ENCODE measurements around the gene NDST4.

NDST4 gene

GRCh38 chr4:114807759-114808404, 305.5 kb downstream of the NDST4 start:
- in situ Hi-C loops (cut with HindIII; ENCODE audit: low sequenced_read_pairs): no loop called here

- in situ Hi-C loops (cut with HindIII; ENCODE audit: low sequenced_read_pairs): no loop called here
Observed at GRCh38 chr4:114807357-114807756, 306.1 kb downstream of the NDST4 start.

GRCh38 chr4:114791976-114792375, 321.4 kb downstream of the NDST4 start:
- in situ Hi-C loops (cut with HindIII; ENCODE audit: low sequenced_read_pairs): no loop called here

GRCh38 chr4:114785570-114785969, 327.9 kb downstream of the NDST4 start:
- in situ Hi-C loops (cut with HindIII; ENCODE audit: low sequenced_read_pairs): no loop called here

GRCh38 chr4:114783215-114783595, 330.2 kb downstream of the NDST4 start:
- in situ Hi-C loops (cut with HindIII; ENCODE audit: low sequenced_read_pairs): no loop called here

GRCh38 chr4:114782415-114783214, 330.8 kb downstream of the NDST4 start:
- in situ Hi-C loops (cut with HindIII; ENCODE audit: low sequenced_read_pairs): no loop called here

- in situ Hi-C loops (cut with HindIII; ENCODE audit: low sequenced_read_pairs): no loop called here
Observed at GRCh38 chr4:114780205-114780604, 333.2 kb downstream of the NDST4 start.
